Measurements from ENCODE around the gene MAP3K14.

The MAP3K14 gene

DNA sequence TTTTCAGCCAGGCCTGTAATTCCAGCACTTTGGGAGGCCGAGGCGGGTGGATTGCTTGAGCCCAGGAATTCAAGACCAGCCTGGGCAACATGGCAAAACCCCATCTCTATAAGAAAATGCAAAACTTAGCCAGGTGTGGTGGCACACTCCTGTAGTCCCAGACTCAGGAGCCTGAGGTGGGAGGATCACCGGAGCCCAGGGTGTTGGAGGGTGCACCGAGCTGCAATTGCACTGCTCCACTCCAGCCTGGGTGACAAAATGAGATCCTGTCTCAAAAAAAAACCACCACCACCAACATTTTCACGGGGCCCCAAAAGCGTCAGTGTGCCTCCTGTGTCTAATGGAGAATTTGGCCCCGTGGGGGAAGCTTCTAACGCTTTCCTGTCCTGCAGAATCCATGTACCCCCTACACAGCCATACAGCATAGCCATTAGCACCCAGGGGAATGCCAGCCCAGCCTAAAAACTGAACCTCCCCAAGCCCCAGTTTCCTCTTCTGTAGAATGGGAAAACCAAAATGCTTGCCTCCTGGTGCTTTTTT, 22.2 kb upstream of the MAP3K14 start:
- no peak for DNase-seq

DNA sequence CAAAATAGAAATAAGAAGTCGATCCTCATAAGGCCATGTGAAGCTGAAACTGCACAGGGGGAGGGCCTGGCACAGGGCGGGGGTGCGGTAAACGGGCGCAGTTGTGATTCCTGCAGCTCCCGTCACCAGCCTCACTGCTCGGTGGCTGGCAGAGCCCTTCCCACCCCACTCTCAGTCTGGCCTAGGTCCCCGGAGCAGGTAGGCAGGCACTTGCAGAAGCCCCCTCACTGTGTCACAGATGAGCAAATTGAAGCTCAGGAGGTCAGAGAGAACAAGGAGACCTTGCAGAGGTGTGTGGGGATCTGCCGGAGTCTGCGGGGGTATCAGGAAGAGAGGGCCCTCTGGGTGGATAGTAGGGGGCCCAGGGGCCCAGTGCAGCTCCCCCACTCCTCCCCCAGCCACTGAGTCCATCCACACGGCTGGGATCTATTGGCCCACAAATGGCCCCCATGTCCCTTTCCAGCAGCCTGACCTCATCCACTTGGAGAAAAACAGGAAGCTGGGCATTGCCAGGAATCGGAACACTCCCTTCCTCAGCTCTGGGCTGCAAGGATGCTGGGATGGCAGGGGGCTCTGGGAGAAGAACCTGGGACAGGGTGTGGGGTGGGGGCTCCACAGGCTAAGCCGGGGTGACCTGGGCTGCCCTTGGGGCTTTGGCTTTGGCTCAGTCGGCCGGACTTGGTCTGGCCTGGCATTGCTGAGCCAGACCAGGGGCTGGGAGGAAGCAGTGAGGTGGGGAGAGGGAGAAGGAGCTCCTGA, 21.4 kb upstream of the MAP3K14 start:
- peak in 1 of 14 donors; percentile 22 for DNase-seq

DNA sequence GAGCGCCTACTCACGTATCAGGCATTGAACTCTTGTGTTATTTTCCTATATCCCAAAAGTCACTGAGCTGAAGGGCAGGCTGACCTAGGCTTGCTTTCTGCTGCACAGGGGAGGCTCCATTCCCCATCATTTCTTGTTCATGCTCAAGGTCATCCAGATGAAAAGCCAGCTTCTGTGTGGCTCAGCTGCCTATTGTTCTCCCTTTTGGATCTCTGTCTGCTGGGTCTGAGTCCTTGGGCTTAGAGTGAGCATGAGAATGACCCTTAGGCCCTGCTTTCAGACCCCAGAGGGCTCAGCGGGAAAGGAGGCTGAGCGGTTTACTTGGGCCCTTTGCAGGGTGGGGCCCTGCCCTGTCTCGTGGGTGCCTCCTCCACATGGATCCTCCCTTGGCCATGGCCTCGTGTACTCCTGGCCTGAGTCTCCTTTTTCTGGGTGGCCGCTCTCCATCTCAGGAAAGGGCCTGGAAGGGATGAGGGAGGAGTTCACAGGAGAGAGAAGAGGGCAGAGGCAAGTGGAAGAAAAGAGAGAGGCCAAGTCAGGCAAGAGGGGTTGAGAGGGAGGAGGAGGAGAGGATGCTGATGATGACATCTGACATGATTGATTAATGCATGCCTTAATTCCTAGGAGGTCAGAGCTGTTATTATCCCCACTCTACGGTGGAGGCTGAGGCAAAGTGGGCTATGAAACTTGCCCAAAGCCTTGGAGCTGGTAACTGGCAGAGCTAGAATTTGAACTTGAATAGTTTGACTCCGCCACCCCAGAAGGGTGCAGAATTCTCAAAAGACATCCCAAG, 19.8 kb upstream of the MAP3K14 start:
- no peak for DNase-seq

- DNase-seq = no peak
These were observed 18.9 kb upstream of the MAP3K14 start for GRCh38 chr17:45335721-45336120.

GRCh38 chr17:45334701-45335677, 18.2 kb upstream of the MAP3K14 start:
- DNase-seq = no peak

DNA sequence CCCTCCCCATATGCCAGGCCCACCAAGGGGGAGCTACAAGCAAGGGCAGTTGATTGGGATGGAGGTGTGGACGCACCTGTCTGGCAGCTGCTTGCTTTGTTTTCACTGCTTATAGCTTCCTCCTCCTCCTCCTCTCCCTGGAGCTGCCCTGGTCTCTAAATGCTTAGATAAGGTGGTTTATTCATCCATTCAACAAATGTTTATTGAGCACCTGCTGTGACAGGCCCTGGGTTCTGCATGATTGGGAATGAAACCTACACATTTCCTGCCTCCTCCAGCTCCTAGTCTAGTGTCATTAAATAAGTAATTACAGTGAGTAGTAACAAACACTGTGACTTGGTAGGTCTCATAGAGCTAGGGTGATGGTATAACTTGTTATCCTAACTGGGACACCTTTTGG, 17.4 kb upstream of the MAP3K14 start:
- DNase-seq = no peak

DNA sequence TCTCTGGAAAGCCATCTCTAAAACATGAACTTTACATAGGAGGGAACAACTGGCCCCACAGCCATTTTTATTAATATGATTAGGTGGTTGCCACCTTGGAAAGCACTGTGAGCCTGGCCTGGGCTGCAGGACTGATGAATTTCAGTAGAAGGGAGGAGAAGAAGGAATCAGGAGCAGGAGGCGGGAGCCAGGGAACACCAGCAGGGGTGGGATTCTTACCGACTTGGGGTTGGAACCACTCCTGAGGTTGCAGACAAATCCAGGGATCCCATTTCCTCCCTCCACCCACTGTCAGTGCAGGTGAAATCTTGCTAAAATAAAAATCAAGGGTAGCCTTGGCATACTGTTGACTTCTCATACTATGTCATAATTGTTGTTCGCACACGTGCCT, 16.9 kb upstream of the MAP3K14 start:
- DNase-seq = no peak

GRCh38 chr17:45332989-45333701, 16.3 kb upstream of the MAP3K14 start:
- peak in 1 of 14 donors; percentile 79 for DNase-seq

- DNase-seq = no peak
These were observed 15.7 kb upstream of the MAP3K14 start for GRCh38 chr17:45332505-45332904.

DNA sequence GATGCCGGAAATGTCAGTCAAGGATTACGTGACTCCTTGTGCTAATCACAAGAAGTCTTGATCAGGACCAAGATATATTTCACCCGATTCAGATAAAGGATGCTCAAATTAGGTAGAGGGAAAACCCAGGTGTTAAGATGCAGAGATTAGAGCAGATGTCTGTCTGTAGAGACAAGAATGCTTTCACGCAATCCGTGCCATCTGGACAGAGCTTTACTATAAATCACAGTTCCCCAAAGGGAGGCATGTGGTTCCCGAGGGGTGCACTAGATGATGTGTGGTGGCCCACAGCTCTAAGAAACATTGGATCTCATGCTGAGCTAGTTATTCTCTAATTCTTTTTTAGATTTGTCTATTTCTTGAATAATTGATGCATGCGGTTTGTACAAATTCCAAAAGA, 9.8 kb upstream of the MAP3K14 start:
- DNase-seq = no peak

DNA sequence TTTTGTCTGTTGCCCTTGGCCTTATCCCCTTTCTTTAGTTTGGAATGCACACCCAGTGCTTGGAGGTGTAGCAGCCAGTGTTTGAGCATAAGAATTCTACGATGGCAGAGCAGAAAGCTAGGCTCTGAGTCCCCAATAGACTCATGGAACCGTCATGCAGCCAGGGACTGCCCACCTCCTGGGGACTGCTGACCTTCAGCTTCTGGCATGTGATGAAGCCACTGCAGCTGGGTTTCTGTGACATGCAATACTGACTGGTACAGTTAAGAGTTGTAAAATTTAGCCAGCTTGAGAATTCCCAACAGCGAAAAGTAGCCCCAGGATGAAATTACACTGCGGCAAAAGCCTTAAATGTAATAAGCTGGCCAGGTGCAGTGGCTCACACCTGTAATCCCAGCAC, 9.0 kb upstream of the MAP3K14 start:
- no peak for DNase-seq

DNA sequence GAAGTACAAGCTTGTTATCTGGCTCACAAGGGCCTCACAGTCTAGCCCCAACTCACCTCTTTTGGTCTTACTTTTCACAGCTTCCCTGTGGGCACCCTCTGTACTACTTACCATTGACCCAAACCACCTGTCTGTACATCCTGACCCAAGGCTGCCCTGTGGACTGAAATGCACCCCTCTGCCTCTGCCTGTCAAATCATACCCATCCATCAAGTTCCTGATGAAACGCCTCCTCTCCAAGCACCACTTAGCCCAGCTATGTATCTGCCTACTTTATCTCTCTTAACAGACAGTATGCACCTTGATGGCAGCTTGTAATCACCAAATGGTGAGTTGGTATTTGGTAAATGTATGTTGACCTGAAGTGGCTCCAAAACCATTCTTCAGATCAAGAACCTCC, 7.5 kb upstream of the MAP3K14 start:
- DNase-seq = no peak

DNA sequence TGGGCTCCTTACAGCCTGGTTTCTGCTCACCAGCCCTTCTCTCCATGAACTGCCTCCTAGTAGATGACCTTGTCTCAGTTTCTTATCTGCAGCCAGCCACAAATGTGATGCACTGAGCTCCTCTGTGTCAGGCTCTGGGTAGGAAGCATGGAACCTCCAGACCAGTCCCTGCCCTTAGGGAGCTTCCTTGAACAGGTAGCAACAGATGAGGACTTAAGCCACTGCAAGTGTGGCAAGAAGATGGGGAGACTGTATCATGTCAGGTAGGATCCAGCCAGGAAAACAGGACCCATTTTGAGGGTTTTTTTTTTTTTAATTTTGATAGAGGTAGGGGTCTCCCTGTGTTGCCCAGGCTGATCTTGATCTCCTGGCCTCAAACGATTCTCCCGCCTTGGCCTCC, 5.3 kb upstream of the MAP3K14 start:
- DNase-seq = no peak

GRCh38 chr17:45320931-45321461, 4.2 kb upstream of the MAP3K14 start:
- no peak for DNase-seq

GRCh38 chr17:45320349-45320930, 3.6 kb upstream of the MAP3K14 start:
- no peak for DNase-seq

- DNase-seq = no peak
These were observed 2.5 kb upstream of the MAP3K14 start for GRCh38 chr17:45319239-45319703.

GRCh38 chr17:45318561-45319230, 1.9 kb upstream of the MAP3K14 start:
- no peak for DNase-seq

DNA sequence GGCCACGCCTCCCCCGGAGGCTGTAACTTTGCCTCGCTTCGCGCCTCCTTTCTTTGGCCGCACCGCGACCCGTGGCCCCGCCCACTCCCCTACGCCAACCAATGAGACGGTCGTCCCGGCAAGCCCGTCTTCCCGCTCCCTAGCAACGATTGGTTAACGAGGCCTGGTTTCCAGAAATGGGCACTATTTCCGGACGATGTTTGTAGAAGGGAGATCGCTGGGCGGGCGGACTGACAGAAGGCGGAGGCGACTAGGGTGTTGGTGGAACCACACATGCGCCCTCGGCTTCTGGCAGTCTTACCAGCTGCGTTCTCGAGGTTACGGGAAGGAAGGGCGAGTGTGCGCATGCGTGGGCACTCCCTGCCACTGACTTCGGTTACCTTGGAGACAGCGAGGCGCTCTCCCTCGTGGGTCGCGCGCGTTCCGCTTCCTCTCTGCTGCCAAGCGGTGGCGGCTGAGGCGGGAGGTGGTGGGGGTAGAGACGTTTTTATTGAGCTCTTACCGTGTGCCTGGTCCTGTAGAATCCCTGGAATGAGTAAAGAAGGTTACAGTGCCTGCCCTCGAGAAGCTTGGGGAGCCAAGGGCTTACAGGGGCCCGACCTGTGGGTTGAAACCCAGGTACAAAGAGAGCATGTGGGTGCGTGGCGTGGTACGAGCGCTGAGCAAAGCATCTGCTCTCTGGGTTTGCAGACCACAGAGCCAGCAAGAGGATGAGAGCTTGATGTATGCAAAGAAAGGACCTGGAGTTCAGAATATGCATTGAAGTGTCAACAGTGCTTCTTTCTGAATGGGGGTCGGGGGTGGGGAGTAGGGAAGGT, 500 bp upstream of the MAP3K14 start:
- peak; percentile 91 to 100 (median 99) for DNase-seq

GRCh38 chr17:45315648-45316433, 979 bp downstream of the MAP3K14 start:
- DNase-seq = no peak

Data from C1 segment of cervical spinal cord (tissue), 14 donors.